HepG2 (cell line): Measurements from ENCODE around the gene DACH2.

Source experiments
- CHD4 ChIP-seq: fragments of 200-600 bp; sonication (generic); IDR thresholded peaks from 2 replicates; pipeline ENCODE4 v1.7.0; 2017; ENCODE audit warnings: mild to moderate bottlenecking, low read length, borderline replicate concordance
- EZH2 ChIP-seq: conservative IDR thresholded peaks from 2 replicates; pipeline ENCODE4 v1.6.1; 2012; ENCODE audit warnings: mild to moderate bottlenecking, low read depth, low read length, moderate library complexity
- FOSL1 ChIP-seq: sonication (generic); formaldehyde crosslinking; IDR thresholded peaks from 2 replicates; pipeline ENCODE4 v1.9.0; 2021; ENCODE audit warnings: missing genetic modification reagents, borderline replicate concordance
- JUND ChIP-seq: sonication (generic); formaldehyde crosslinking; IDR thresholded peaks from 2 replicates; pipeline ENCODE4 v1.8.0; 2022; ENCODE audit warnings: mild to moderate bottlenecking, missing genetic modification reagents
- ZNF12 ChIP-seq: sonication (generic); formaldehyde crosslinking; IDR thresholded peaks from 2 replicates; pipeline ENCODE4 v1.5.0; 2020; ENCODE audit warnings: missing genetic modification reagents
- ZNF337 ChIP-seq: sonication (generic); formaldehyde crosslinking; IDR thresholded peaks from 2 replicates; pipeline ENCODE4 v1.5.1; 2020; ENCODE audit warnings: missing genetic modification reagents, low read depth, mild to moderate bottlenecking, borderline replicate concordance
- ZNF430 ChIP-seq: sonication (generic); formaldehyde crosslinking; IDR thresholded peaks from 2 replicates; pipeline ENCODE4 v1.9.0; 2021; ENCODE audit warnings: mild to moderate bottlenecking, missing genetic modification reagents
- ZSCAN20 ChIP-seq: sonication (generic); formaldehyde crosslinking; IDR thresholded peaks from 2 replicates; pipeline ENCODE4 v1.4.0; 2020; ENCODE audit warnings: missing genetic modification reagents, mild to moderate bottlenecking, borderline replicate concordance
- ZSCAN22 ChIP-seq: sonication (generic); formaldehyde crosslinking; IDR thresholded peaks from 2 replicates; pipeline ENCODE4 v1.4.0; 2020; ENCODE audit warnings: mild to moderate bottlenecking, missing genetic modification reagents
- TF ChIP-seq, protein P1 (sequence below): IDR thresholded peaks from 2 replicates; pipeline ENCODE4 v1.6.1; 2012; ENCODE audit warnings: inconsistent platforms
- TF ChIP-seq, protein P2 (sequence below): sonication (generic); formaldehyde crosslinking; IDR thresholded peaks from 2 replicates; pipeline ENCODE4 v1.4.0; 2020; ENCODE audit warnings: low read depth, missing genetic modification reagents
- TF ChIP-seq, protein P3 (sequence below): sonication (generic); formaldehyde crosslinking; IDR thresholded peaks from 2 replicates; pipeline ENCODE4 v1.5.0; 2020; ENCODE audit warnings: mild to moderate bottlenecking, missing genetic modification reagents, moderate library complexity

DNA sequence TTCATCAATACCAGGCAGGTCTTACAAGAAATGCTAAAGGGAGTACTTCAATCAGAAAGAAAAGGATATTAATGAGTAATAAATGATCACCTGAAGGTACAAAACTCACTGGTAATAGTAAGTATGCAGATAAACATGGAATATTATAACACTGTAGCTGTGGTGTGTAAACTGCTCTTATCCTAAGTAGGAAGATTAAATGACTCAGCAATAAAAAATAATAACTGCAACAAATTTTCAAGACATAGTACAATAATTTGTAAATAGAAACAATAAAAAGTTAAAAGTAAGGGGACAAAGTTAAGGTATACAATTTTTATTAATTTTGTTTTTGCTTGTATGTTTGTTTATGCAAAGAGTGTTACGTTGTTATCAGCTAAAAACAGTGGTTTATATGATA is 43.7 kb upstream of the DACH2 start:
- no peak for TF ChIP-seq JUND (CRISPR knock-in tag)
- TF ChIP-seq CHD4 = no peak
- TF ChIP-seq, protein P1, sequence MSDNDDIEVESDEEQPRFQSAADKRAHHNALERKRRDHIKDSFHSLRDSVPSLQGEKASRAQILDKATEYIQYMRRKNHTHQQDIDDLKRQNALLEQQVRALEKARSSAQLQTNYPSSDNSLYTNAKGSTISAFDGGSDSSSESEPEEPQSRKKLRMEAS = no peak
- no peak for TF ChIP-seq FOSL1 (CRISPR knock-in tag)
- TF ChIP-seq ZSCAN20 = no peak
- no peak for TF ChIP-seq ZNF337 (CRISPR knock-in tag)
- TF ChIP-seq, protein P2, sequence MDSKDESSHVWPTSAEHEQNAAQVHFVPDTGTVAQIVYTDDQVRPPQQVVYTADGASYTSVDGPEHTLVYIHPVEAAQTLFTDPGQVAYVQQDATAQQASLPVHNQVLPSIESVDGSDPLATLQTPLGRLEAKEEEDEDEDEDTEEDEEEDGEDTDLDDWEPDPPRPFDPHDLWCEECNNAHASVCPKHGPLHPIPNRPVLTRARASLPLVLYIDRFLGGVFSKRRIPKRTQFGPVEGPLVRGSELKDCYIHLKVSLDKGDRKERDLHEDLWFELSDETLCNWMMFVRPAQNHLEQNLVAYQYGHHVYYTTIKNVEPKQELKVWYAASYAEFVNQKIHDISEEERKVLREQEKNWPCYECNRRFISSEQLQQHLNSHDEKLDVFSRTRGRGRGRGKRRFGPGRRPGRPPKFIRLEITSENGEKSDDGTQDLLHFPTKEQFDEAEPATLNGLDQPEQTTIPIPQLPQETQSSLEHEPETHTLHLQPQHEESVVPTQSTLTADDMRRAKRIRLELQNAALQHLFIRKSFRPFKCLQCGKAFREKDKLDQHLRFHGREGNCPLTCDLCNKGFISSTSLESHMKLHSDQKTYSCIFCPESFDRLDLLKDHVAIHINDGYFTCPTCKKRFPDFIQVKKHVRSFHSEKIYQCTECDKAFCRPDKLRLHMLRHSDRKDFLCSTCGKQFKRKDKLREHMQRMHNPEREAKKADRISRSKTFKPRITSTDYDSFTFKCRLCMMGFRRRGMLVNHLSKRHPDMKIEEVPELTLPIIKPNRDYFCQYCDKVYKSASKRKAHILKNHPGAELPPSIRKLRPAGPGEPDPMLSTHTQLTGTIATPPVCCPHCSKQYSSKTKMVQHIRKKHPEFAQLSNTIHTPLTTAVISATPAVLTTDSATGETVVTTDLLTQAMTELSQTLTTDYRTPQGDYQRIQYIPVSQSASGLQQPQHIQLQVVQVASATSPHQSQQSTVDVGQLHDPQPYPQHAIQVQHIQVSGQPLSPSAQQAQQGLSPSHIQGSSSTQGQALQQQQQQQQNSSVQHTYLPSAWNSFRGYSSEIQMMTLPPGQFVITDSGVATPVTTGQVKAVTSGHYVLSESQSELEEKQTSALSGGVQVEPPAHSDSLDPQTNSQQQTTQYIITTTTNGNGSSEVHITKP (CRISPR knock-in tag) = no peak
- TF ChIP-seq ZNF430 = no peak
- TF ChIP-seq ZSCAN22 (CRISPR knock-in tag) = no peak
- no peak for TF ChIP-seq ZNF12 (CRISPR knock-in tag)
- no peak for TF ChIP-seq EZH2
- TF ChIP-seq, protein P3, sequence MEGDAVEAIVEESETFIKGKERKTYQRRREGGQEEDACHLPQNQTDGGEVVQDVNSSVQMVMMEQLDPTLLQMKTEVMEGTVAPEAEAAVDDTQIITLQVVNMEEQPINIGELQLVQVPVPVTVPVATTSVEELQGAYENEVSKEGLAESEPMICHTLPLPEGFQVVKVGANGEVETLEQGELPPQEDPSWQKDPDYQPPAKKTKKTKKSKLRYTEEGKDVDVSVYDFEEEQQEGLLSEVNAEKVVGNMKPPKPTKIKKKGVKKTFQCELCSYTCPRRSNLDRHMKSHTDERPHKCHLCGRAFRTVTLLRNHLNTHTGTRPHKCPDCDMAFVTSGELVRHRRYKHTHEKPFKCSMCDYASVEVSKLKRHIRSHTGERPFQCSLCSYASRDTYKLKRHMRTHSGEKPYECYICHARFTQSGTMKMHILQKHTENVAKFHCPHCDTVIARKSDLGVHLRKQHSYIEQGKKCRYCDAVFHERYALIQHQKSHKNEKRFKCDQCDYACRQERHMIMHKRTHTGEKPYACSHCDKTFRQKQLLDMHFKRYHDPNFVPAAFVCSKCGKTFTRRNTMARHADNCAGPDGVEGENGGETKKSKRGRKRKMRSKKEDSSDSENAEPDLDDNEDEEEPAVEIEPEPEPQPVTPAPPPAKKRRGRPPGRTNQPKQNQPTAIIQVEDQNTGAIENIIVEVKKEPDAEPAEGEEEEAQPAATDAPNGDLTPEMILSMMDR (CRISPR knock-in tag) = no peak
